Ovary (tissue), 3 donors: Measurements from ENCODE around the gene EIF4E3.

Experiments used
- CTCF ChIP-seq, 3 donors: fragments of 450-650 bp in 2 of 3; fragments of 200-600 bp in 1 of 3; IDR thresholded peaks; one replicate each; pipeline versions ENCODE4 v1.5.1 to v1.8.0; 2016 to 2022; ENCODE audit warnings: antibody characterized with exemption in 3 of 3, mild to moderate bottlenecking in 1 of 3
- EP300 ChIP-seq: sonication (generic); formaldehyde crosslinking; IDR thresholded peaks from one replicate; pipeline ENCODE4 v1.6.1; 2017; ENCODE audit warnings: antibody characterized with exemption
- POLR2A ChIP-seq: fragments of 450-650 bp; IDR thresholded peaks from one replicate; pipeline ENCODE4 v1.6.1; 2017; ENCODE audit warnings: antibody characterized with exemption, mild to moderate bottlenecking, moderate library complexity
- donor health status: DM: no; HTN: no; CAD: no.

- TF ChIP-seq POLR2A (no peak), CTCF (IDR thresholded peaks at IDR 0.05) (no peak), EP300 (no peak)
Measured at GRCh38 chr3:71685686-71686085, 39.5 kb downstream of the EIF4E3 start.
